Mesenchymal stem cell (in vitro differentiated cells and primary cell): ENCODE measurements around the gene USF3.

ENCODE experiments used
- DNase-seq: peaks from one replicate; pipeline ENCODE4 v3.0.0-alpha.2; 2013
- H2AFZ ChIP-seq: one replicate; pipeline ENCODE4 v1.6.1; 2013; ENCODE audit warnings: low read depth, mild to moderate bottlenecking, control low read depth, inconsistent platforms, low read length, moderate library complexity
- H2AK5ac ChIP-seq: 2 replicates; pipeline ENCODE4 v1.6.1; 2013; ENCODE audit warnings: low read length, moderate library complexity, mild to moderate bottlenecking, inconsistent platforms; ENCODE audit not compliant: severe bottlenecking
- H2BK120ac ChIP-seq: one replicate; pipeline ENCODE4 v1.6.1; 2013; ENCODE audit warnings: low read depth, mild to moderate bottlenecking, inconsistent platforms, low read length, moderate library complexity
- H2BK12ac ChIP-seq, 2 experiments: one replicate each; pipeline ENCODE4 v1.6.1; 2013; ENCODE audit warnings: inconsistent platforms in 2 of 2, low read length in 2 of 2, mild to moderate bottlenecking in 2 of 2, moderate library complexity in 2 of 2, control low read depth in 1 of 2
- H2BK15ac ChIP-seq: one replicate; pipeline ENCODE4 v1.6.1; 2013; ENCODE audit warnings: mild to moderate bottlenecking, low read depth, inconsistent platforms; ENCODE audit not compliant: poor library complexity, severe bottlenecking
- H2BK5ac ChIP-seq: 2 replicates; pipeline ENCODE4 v1.6.1; 2013; ENCODE audit warnings: low read depth, mild to moderate bottlenecking, low read length, control low read depth, inconsistent platforms; ENCODE audit not compliant: poor library complexity, severe bottlenecking
- H3K14ac ChIP-seq, 2 experiments: one replicate each; pipeline ENCODE4 v1.6.1; 2013; ENCODE audit warnings: inconsistent platforms in 2 of 2, low read length in 2 of 2, control low read depth in 1 of 2, mild to moderate bottlenecking in 1 of 2, moderate library complexity in 1 of 2
- H3K18ac ChIP-seq, 2 experiments: one replicate each; pipeline ENCODE4 v1.6.1; 2013; ENCODE audit warnings: inconsistent platforms in 2 of 2, low read length in 2 of 2, control low read depth in 1 of 2, low read depth in 1 of 2, mild to moderate bottlenecking in 1 of 2
- H3K23ac ChIP-seq, 2 experiments: one replicate each; pipeline ENCODE4 v1.6.1; 2013; ENCODE audit warnings: inconsistent platforms in 2 of 2, low read length in 2 of 2, mild to moderate bottlenecking in 2 of 2, moderate library complexity in 2 of 2, control low read depth in 1 of 2
- H3K27ac ChIP-seq: 2 replicates; pipeline ENCODE4 v1.5.1; 2013; ENCODE audit warnings: mild to moderate bottlenecking, moderate library complexity, low read length, control low read depth, inconsistent platforms; ENCODE audit not compliant: poor library complexity, severe bottlenecking
- H3K27me3 ChIP-seq, 2 experiments: 2 replicates each; pipeline versions ENCODE4 v1.6.1 to v1.7.0; 2013; ENCODE audit warnings: low read length in 2 of 2, mild to moderate bottlenecking in 2 of 2, moderate library complexity in 2 of 2, control low read depth in 1 of 2, inconsistent platforms in 1 of 2; ENCODE audit not compliant: control insufficient read depth in 1 of 2, insufficient read depth in 1 of 2
- H3K36me3 ChIP-seq, 2 experiments: 2 replicates each; pipeline versions ENCODE4 v1.6.1 to v1.7.0; 2013; ENCODE audit warnings: low read length in 2 of 2, control low read depth in 1 of 2, inconsistent platforms in 1 of 2, low read depth in 1 of 2, mild to moderate bottlenecking in 1 of 2; ENCODE audit not compliant: insufficient read depth in 2 of 2, control insufficient read depth in 1 of 2
- H3K4ac ChIP-seq, 2 experiments: one replicate each; pipeline ENCODE4 v1.6.1; 2013; ENCODE audit warnings: inconsistent platforms in 2 of 2, low read length in 2 of 2, mild to moderate bottlenecking in 2 of 2, moderate library complexity in 2 of 2, control low read depth in 1 of 2, low read depth in 1 of 2
- H3K4me1 ChIP-seq: 2 replicates; pipeline ENCODE4 v1.6.1; 2013; ENCODE audit warnings: low read depth, low read length, control low read depth; ENCODE audit not compliant: control insufficient read depth, insufficient read depth
- H3K4me2 ChIP-seq: 2 replicates; pipeline ENCODE4 v1.6.1; 2013; ENCODE audit warnings: low read length, mild to moderate bottlenecking, inconsistent platforms; ENCODE audit not compliant: poor library complexity, severe bottlenecking
- H3K4me3 ChIP-seq, 2 experiments: 2 replicates each; pipeline versions ENCODE4 v1.5.1 to v1.7.0; 2013; ENCODE audit warnings: low read length in 2 of 2, mild to moderate bottlenecking in 2 of 2, control low read depth in 1 of 2, low read depth in 1 of 2; ENCODE audit not compliant: insufficient read depth in 1 of 2
- H3K79me1 ChIP-seq: replicated peaks from 2 replicates; pipeline ENCODE4 v1.6.1; 2013; ENCODE audit warnings: mild to moderate bottlenecking, control low read depth, low read length, inconsistent platforms; ENCODE audit not compliant: poor library complexity, severe bottlenecking
- H3K9ac ChIP-seq: 2 replicates; pipeline ENCODE4 v1.7.0; 2013; ENCODE audit warnings: mild to moderate bottlenecking, low read length, moderate library complexity
- H3K9me3 ChIP-seq: 2 replicates; pipeline ENCODE4 v1.7.0; 2013; ENCODE audit warnings: mild to moderate bottlenecking, low read length; ENCODE audit not compliant: control insufficient read depth
- H4K8ac ChIP-seq: one replicate; pipeline ENCODE4 v1.6.1; 2013; ENCODE audit warnings: inconsistent platforms, mild to moderate bottlenecking, low read length, moderate library complexity
- H4K91ac ChIP-seq: one replicate; pipeline ENCODE4 v1.6.1; 2013; ENCODE audit warnings: mild to moderate bottlenecking, low read length, inconsistent platforms
- WGBS: methylation state at CpG from one replicate; pipeline ENCODE4 v1.1.7; 2013; ENCODE audit warnings: mixed read lengths; 5-methylcytosine and 5-hydroxymethylcytosine counted together

USF3 gene

GRCh38 chr3:113659996-113660395 is 36.4 kb downstream of the USF3 start:
- no peak overlapping the region for H3K14ac ChIP-seq
- no peak overlapping the region for H2BK15ac ChIP-seq
- no peak overlapping the region for H3K4me2 ChIP-seq
- H3K18ac ChIP-seq: no peak overlapping the region
- no peak overlapping the region for H4K91ac ChIP-seq
- no peak overlapping the region for H2BK120ac ChIP-seq
- H3K4ac ChIP-seq: no peak overlapping the region
- no peaks in the 10 kb centered on the region for H3K4me1 ChIP-seq
- no peak for DNase-seq
- no peak overlapping the region for H3K23ac ChIP-seq
- 82% methylated on average over 1 of the region's 1 CpG for WGBS
- H2AFZ ChIP-seq: no peak overlapping the region
- H4K8ac ChIP-seq: no peak overlapping the region
- no peak overlapping the region for H2BK5ac ChIP-seq
- H3K79me1 ChIP-seq: peaks cover 2% of the 10 kb centered on the region
- H3K9ac ChIP-seq: no peak overlapping the region
- no peaks in the 10 kb centered on the region for H3K9me3 ChIP-seq
- H2BK12ac ChIP-seq: no peak overlapping the region
- H3K27ac ChIP-seq: no peak overlapping the region
- no peak overlapping the region for H2AK5ac ChIP-seq
- peaks cover 30 to 82% of the 10 kb centered on the region in 2 experiments for H3K36me3 ChIP-seq
- no peak overlapping the region for H3K4me3 ChIP-seq
- H3K27me3 ChIP-seq: no peaks in the 10 kb centered on the region

GRCh38 chr3:113659101-113659541 is 37.3 kb downstream of the USF3 start:
- no peak overlapping the region for H3K23ac ChIP-seq
- no peak overlapping the region for H2BK120ac ChIP-seq
- H3K79me1 ChIP-seq: peaks cover 1% of the 10 kb centered on the region
- H3K36me3 ChIP-seq: peaks cover 28 to 82% of the 10 kb centered on the region in 2 experiments
- no peak overlapping the region for H3K4me3 ChIP-seq
- H4K91ac ChIP-seq: no peak overlapping the region
- H3K4me2 ChIP-seq: no peak overlapping the region
- no peak overlapping the region for H2BK5ac ChIP-seq
- no peak overlapping the region for H3K4ac ChIP-seq
- no peak overlapping the region for H2BK15ac ChIP-seq
- H3K9ac ChIP-seq: no peak overlapping the region
- no peaks in the 10 kb centered on the region for H3K27me3 ChIP-seq
- no peaks in the 10 kb centered on the region for H3K4me1 ChIP-seq
- DNase-seq: no peak
- H2AFZ ChIP-seq: no peak overlapping the region
- no peak overlapping the region for H3K14ac ChIP-seq
- H3K27ac ChIP-seq: no peak overlapping the region
- H2AK5ac ChIP-seq: no peak overlapping the region
- WGBS: 92% methylated on average over 1 of the region's 1 CpG
- no peak overlapping the region for H2BK12ac ChIP-seq
- H3K9me3 ChIP-seq: no peaks in the 10 kb centered on the region
- no peak overlapping the region for H4K8ac ChIP-seq
- H3K18ac ChIP-seq: no peak overlapping the region

- Histone ChIP-seq H3K14ac (no peak overlapping the region), H2BK12ac (no peak overlapping the region), H3K4me1 (no peaks in the 10 kb centered on the region), H4K8ac (no peak overlapping the region), H2BK15ac (no peak overlapping the region), H2AK5ac (no peak overlapping the region), H3K4ac (no peak overlapping the region), H2AFZ (no peak overlapping the region), H3K18ac (no peak overlapping the region), H3K23ac (no peak overlapping the region), H2BK5ac (no peak overlapping the region), H3K9me3 (no peaks in the 10 kb centered on the region), H3K79me1 (peaks cover 1% of the 10 kb centered on the region), H3K4me2 (no peak overlapping the region), H3K4me3 (no peak overlapping the region), H3K36me3 (peaks cover 28 to 75% of the 10 kb centered on the region in 2 experiments), H3K27ac (no peak overlapping the region), H3K27me3 (no peaks in the 10 kb centered on the region), H4K91ac (no peak overlapping the region), H3K9ac (no peak overlapping the region), H2BK120ac (no peak overlapping the region)
- 100% methylated on average over 3 of the region's 3 CpGs for WGBS
- DNase-seq: no peak
Observed at GRCh38 chr3:113658107-113658506, 38.3 kb downstream of the USF3 start.

GRCh38 chr3:113654851-113655250 is 41.6 kb downstream of the USF3 start:
- no peak for DNase-seq
- Histone ChIP-seq H3K4me1 (no peaks in the 10 kb centered on the region), H3K4me3 (no peak overlapping the region), H2AK5ac (no peak overlapping the region), H3K9ac (no peak overlapping the region), H2BK15ac (no peak overlapping the region), H2BK120ac (no peak overlapping the region), H2AFZ (no peak overlapping the region), H3K23ac (no peak overlapping the region), H2BK12ac (no peak overlapping the region), H3K9me3 (no peaks in the 10 kb centered on the region), H3K36me3 (peaks cover 16 to 48% of the 10 kb centered on the region in 2 experiments), H3K27me3 (no peaks in the 10 kb centered on the region), H4K91ac (no peak overlapping the region), H3K4me2 (no peak overlapping the region), H3K27ac (no peak overlapping the region), H3K79me1 (no peaks in the 10 kb centered on the region), H2BK5ac (no peak overlapping the region), H3K14ac (no peak overlapping the region), H4K8ac (no peak overlapping the region), H3K18ac (no peak overlapping the region), H3K4ac (no peak overlapping the region)
- WGBS: 94% methylated on average over 3 of the region's 3 CpGs
